WERI-Rb-1 (cell line): ENCODE measurements around the gene GNAS.

Source experiments
- DNase-seq: peaks from one replicate; pipeline ENCODE4 v3.0.0-alpha.2; 2020
- H3K27ac ChIP-seq: fragments of 250-450 bp; sonication (Bioruptor Pico); 2 replicates; pipeline ENCODE4 v1.5.1; 2020; ENCODE audit warnings: mild to moderate bottlenecking, moderate library complexity
- H3K27me3 ChIP-seq: fragments of 250-450 bp; sonication (Bioruptor Pico); 2 replicates; pipeline ENCODE4 v1.5.1; 2021; ENCODE audit warnings: mild to moderate bottlenecking, low read depth, moderate library complexity; ENCODE audit not compliant: insufficient read depth, severe bottlenecking
- H3K36me3 ChIP-seq: fragments of 250-450 bp; sonication (Bioruptor Pico); 2 replicates; pipeline ENCODE4 v1.5.1; 2020; ENCODE audit warnings: mild to moderate bottlenecking, moderate library complexity
- H3K4me3 ChIP-seq: 2 replicates; pipeline ENCODE4 v1.5.1; 2011; ENCODE audit warnings: low read depth, mild to moderate bottlenecking, control low read depth, low read length
- H3K9me3 ChIP-seq: fragments of 250-450 bp; sonication (Bioruptor Pico); 2 replicates; pipeline ENCODE4 v1.5.1; 2021; ENCODE audit warnings: mild to moderate bottlenecking, moderate library complexity; ENCODE audit not compliant: severe bottlenecking
- TF ChIP-seq, protein P1 (sequence below): IDR thresholded peaks from 2 replicates; pipeline ENCODE4 v1.5.1; 2011; ENCODE audit warnings: low read depth, mild to moderate bottlenecking, control low read depth, inconsistent platforms, low read length

GNAS gene

DNA sequence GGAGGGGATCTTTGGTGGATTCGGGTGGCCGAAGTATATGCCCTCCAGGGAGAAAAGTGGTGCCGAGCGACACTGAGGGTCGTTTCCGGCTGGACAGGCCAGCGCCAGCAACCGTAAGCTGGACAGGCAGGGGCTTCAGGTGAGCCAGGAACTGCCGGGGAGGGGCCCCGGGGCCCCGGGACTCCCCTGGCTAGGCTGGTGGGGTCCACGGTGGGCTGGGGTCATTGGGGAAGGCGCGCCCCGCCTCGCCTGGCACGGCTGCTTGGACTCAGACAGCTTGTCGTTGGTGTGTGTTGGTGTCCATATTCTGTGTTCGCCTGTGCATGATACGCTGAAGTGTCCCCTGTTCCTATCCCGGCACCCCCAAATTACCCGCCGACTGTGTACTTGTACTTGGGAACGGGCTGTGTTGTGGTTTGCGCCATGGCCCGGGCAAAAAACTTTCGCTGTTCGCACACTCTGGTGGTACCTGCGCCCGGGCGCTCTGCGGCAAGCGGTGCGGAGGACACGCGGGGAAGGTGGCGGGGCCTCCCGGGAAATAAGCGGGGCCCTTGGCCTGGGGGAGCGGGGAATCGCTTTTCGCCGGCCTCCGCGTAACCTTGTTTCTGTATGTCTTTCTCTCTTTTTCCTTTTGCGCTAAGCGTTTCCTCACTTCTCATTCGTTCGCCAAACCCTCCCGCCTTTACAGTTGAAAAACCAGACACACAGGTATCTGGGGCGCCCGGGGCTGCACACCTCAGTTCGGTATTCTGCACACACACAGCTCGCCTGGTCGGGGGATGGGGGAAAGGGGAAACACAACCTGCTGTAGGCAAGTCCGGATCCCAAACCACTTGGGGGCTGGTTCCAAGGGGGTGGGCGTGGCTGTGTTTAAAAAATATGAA lies 3.2 kb downstream of the GNAS start:
- peaks cover 18% of the 10 kb centered on the region for H3K9me3 ChIP-seq

DNA sequence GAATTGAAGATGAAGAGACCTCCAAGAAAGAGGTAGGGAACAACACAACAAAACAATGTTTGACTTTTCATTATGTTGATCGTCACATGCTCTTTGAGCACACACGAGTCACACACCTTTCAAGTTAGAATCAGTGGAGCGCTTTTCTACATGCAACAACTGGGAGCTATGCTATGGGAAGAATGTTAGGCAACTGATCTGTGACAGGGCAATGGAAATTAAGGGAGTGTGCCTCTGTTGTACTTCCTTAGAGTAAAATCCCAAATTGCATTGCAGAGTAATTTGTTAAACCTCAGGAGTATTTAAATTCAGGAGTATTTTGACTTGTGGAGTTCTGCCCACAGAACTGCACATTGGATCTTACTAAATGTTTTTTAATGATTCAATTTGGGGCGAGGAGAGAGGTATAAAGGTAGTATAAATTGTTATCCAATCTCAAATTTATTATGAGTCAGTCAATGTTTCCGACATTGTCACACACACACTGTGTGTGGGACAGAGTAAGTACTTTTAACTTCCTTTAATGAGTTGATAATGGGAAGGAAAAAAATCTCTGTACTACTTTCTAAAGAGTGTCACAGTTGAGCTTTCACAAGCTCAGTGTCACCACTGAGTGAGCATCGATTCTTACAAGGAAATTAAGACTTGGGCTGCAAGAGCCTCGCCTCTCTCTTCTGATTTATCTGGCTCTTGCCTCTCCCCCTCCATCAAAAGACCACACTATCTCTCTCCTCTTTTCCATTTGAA lies 10.7 kb downstream of the GNAS start:
- Histone ChIP-seq H3K4me3 (no peak overlapping the region), H3K9me3 (no peaks in the 10 kb centered on the region), H3K27me3 (peaks cover 4% of the 10 kb centered on the region), H3K36me3 (no peaks in the 10 kb centered on the region), H3K27ac (no peak overlapping the region)
- DNase-seq: no peak
- TF ChIP-seq, protein P1, sequence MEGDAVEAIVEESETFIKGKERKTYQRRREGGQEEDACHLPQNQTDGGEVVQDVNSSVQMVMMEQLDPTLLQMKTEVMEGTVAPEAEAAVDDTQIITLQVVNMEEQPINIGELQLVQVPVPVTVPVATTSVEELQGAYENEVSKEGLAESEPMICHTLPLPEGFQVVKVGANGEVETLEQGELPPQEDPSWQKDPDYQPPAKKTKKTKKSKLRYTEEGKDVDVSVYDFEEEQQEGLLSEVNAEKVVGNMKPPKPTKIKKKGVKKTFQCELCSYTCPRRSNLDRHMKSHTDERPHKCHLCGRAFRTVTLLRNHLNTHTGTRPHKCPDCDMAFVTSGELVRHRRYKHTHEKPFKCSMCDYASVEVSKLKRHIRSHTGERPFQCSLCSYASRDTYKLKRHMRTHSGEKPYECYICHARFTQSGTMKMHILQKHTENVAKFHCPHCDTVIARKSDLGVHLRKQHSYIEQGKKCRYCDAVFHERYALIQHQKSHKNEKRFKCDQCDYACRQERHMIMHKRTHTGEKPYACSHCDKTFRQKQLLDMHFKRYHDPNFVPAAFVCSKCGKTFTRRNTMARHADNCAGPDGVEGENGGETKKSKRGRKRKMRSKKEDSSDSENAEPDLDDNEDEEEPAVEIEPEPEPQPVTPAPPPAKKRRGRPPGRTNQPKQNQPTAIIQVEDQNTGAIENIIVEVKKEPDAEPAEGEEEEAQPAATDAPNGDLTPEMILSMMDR: no peak

More for the DNA sequence above, 3.2 kb downstream of the GNAS start:
- no peaks in the 10 kb centered on the region for H3K36me3 ChIP-seq
- no peak overlapping the region for H3K27ac ChIP-seq
- H3K4me3 ChIP-seq: no peak overlapping the region
- TF ChIP-seq, protein P1: no peak
- DNase-seq: no peak
- peaks cover 61% of the 10 kb centered on the region for H3K27me3 ChIP-seq

DNA sequence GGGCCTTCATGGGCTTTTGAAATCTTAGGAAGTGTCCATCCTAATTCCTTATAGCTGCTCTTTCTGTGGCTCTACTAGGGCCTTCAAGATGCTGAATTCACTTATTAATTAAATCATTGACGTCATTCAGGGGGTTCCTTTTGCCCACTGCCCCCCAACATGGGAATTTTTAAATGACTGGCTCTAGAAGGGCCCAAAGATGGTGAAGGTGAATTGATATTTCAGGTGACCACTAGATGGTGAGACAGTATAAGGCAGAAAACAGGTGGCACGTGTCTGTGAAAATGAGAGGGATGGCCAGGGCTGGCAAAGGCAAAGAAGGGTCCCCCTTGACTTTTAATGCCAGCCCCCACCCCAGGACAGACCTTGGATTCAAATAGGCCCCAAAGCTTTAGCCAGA lies 11.8 kb downstream of the GNAS start:
- Histone ChIP-seq H3K27ac (no peak overlapping the region), H3K36me3 (no peaks in the 10 kb centered on the region), H3K4me3 (no peak overlapping the region), H3K27me3 (no peaks in the 10 kb centered on the region), H3K9me3 (no peaks in the 10 kb centered on the region)
- DNase-seq: no peak
- TF ChIP-seq, protein P1: peak; percentile 39; the same call in 1 of the 2 replicates

DNA sequence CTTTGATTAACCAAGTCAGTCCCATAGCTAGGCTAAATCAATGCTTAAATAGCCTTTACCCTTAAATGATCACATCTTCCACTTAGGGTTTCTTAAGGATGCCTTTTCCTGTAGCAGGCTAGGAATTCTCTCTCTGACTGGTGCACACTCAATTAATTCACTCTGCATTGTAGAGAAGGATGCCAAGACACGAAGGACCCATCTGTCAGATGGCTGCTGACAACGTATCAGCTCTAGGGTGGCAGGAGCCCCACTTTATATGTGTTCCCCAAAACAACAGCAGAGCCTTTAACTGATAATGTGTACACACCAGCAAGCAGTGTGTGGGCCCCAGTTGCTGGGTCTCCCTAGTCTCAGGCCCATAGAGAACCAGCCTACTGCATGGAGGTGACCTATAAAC lies 13.3 kb downstream of the GNAS start:
- H3K27me3 ChIP-seq: no peaks in the 10 kb centered on the region
- no peak overlapping the region for H3K27ac ChIP-seq
- no peak overlapping the region for H3K4me3 ChIP-seq
- DNase-seq: no peak
- no peaks in the 10 kb centered on the region for H3K9me3 ChIP-seq
- TF ChIP-seq, protein P1: no peak
- H3K36me3 ChIP-seq: no peaks in the 10 kb centered on the region

DNA sequence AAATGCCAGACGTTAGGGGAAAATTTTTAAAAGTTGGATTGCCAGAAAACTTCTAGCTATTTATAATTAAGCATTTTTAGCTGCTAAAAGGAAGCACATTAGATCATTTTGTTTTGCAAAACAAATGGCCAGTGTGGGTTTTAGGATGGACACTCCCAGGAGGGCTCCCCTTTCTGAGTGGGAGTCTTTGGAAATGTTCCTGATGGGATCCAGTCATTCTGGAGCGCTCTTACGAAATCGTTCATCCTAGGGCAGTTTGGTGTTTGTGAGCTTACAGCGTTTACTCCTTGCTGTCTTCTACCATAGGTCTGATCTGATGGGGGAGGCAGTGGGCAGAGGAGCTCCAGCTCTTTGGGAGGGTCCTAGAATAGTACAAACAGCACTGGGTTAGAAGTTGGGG lies 14.7 kb downstream of the GNAS start:
- H3K4me3 ChIP-seq: no peak overlapping the region
- no peaks in the 10 kb centered on the region for H3K9me3 ChIP-seq
- DNase-seq: no peak
- no peak overlapping the region for H3K27ac ChIP-seq
- TF ChIP-seq, protein P1: no peak
- no peaks in the 10 kb centered on the region for H3K27me3 ChIP-seq
- H3K36me3 ChIP-seq: no peaks in the 10 kb centered on the region
